ENCODE measurements around the gene CD1D. TPM values are rescaled to one million over a fixed set of nuclear protein-coding genes. Genes with fewer than 3 reads are reported as not detected.
A peak's percentile ranks its signal among the peaks of the same experiment; 100 is the strongest.
"Not testable (repeated sequence)": the region's sequence is repeated elsewhere in the genome, so short reads cannot be mapped to it uniquely, and the experiment has no call there.

CD1D gene
- total RNA-seq, 2 experiments from 2014 or later, result not detected

GRCh38 chr1:158203693-158204457 lies 23.2 kb downstream of the CD1D start:
- Mint-ChIP-seq H3K36me3 (ENCODE audit: low read depth) (no peaks in the 10 kb centered on the region), H3K4me3 (no peak overlapping the region), H3K27ac (no peak overlapping the region), H3K9me3 (ENCODE audit: insufficient read depth) (no peaks in the 10 kb centered on the region), H3K4me1 (ENCODE audit: low read depth) (no peaks in the 10 kb centered on the region), H3K27me3 (ENCODE audit: low read depth) (peaks cover 21% of the 10 kb centered on the region)
- POLR2A ChIA-PET, result no interaction called here
- DNase-seq, result peak; percentile 32
- CTCF ChIA-PET, result interaction anchor here (0.7 to 3.6 kb wide), 32 partner anchors 8 to 957 kb away, joined by 3 to 41 read pairs (median 4); partner anchors contain the start of genes AIM2, MNDA and OR10T2
- peak; percentile 76 for ATAC-seq

DNA sequence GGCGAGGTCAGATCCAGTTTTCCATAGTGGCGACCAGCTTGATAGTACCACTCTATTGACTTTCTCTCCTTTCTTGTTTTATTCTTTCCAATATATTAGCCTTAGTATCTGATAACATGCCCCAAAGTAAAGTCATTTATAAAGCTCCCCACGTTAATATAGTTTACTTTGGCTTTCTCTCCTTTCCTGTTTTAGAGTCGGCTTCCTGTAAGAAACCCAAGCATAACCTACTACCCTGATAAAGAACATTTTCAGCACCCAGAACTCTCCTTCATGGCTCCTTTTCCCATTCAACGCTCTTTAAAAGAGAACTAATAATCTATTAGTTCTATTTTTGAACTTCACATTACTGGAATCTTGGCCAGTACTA lies 23.7 kb downstream of the CD1D start:
- Mint-ChIP-seq H3K27ac (no peak overlapping the region), H3K36me3 (ENCODE audit: low read depth) (no peaks in the 10 kb centered on the region), H3K9me3 (ENCODE audit: insufficient read depth) (no peaks in the 10 kb centered on the region), H3K4me1 (ENCODE audit: low read depth) (no peaks in the 10 kb centered on the region), H3K4me3 (no peak overlapping the region), H3K27me3 (ENCODE audit: low read depth) (peaks cover 24% of the 10 kb centered on the region)
- ChIA-PET CTCF (interaction anchor here (0.9 to 3.6 kb wide), 28 partner anchors 7 to 884 kb away, joined by 3 to 41 read pairs (median 5); partner anchors contain the start of genes AIM2, MNDA and OR10T2), POLR2A (no interaction called here)
- ATAC-seq (no peak), DNase-seq (no peak)

DNA sequence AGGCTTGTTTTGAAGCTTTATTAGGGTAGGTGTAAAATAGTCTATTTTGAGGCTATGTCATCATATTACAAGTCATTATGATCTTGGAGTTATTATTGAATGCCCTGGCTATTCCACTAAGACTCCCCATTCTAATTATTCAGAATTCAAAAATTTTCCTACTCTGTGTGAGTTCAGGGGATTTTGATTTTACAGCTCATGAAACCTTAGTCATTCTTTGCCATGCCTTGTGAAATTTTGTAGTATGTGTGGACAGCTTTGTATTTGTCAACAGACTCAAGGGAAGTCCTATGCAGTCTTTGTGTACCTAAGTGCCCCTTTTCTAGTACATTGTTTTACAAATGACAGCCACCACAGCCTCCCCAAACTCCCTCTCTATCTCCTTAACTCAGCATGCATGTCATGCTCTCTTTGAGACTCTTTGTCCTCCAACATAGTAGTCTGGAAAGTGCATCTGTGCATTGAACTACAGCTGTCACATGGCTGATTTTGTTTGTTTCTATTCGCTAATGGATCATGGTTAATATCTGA lies 28.0 kb downstream of the CD1D start:
- ChIA-PET POLR2A (no interaction called here), CTCF (no interaction called here)
- no peak overlapping the region for H3K27ac Mint-ChIP-seq
- no peaks in the 10 kb centered on the region for H3K36me3 Mint-ChIP-seq (ENCODE audit: low read depth)
- H3K9me3 Mint-ChIP-seq (ENCODE audit: insufficient read depth), result no peaks in the 10 kb centered on the region
- DNase-seq (no peak), ATAC-seq (no peak)
- H3K4me1 Mint-ChIP-seq (ENCODE audit: low read depth), result no peaks in the 10 kb centered on the region
- peaks cover 29% of the 10 kb centered on the region for H3K27me3 Mint-ChIP-seq (ENCODE audit: low read depth)
- H3K4me3 Mint-ChIP-seq, result no peak overlapping the region

- ChIA-PET CTCF (interaction anchor here (1.8 kb wide), 1 partner anchor 9 kb away, joined by 8 read pairs; no protein-coding TSS in a partner anchor), POLR2A (no interaction called here)
- no peaks in the 10 kb centered on the region for H3K36me3 Mint-ChIP-seq (ENCODE audit: low read depth)
- ATAC-seq, result no peak
- no peak for DNase-seq
- H3K4me1 Mint-ChIP-seq (ENCODE audit: low read depth), result no peaks in the 10 kb centered on the region
- no peak overlapping the region for H3K27ac Mint-ChIP-seq
- no peaks in the 10 kb centered on the region for H3K9me3 Mint-ChIP-seq (ENCODE audit: insufficient read depth)
- peaks cover 18% of the 10 kb centered on the region for H3K27me3 Mint-ChIP-seq (ENCODE audit: low read depth)
- no peak overlapping the region for H3K4me3 Mint-ChIP-seq
Observed at GRCh38 chr1:158212320-158212719, 31.6 kb downstream of the CD1D start.

DNA sequence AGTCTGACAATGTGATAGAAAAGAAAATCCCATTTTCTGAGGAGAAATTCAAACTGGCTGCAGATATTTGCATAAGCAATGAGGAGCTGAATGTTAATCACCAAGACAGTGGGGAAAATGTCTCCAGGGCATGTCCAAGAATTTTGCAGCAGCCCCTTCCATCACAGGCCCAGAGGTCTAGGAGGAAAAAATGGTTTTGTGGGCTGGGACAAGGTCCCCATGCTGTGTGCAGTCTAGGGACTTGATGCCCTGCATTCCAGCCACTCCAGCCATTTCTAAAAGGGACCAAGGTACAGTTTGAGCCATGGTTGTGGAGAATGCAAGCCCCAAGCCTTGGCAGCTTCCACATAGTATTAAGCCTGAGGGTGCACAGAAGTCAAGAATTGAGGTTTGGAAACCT lies 42.8 kb downstream of the CD1D start:
- peaks cover 15% of the 10 kb centered on the region for H3K9me3 Mint-ChIP-seq (ENCODE audit: insufficient read depth)
- H3K27me3 Mint-ChIP-seq (ENCODE audit: low read depth); POLR2A ChIA-PET; H3K36me3 Mint-ChIP-seq (ENCODE audit: low read depth); H3K4me1 Mint-ChIP-seq (ENCODE audit: low read depth); CTCF ChIA-PET; ATAC-seq; H3K27ac Mint-ChIP-seq; H3K4me3 Mint-ChIP-seq; DNase-seq: not testable (repeated sequence)

DNA sequence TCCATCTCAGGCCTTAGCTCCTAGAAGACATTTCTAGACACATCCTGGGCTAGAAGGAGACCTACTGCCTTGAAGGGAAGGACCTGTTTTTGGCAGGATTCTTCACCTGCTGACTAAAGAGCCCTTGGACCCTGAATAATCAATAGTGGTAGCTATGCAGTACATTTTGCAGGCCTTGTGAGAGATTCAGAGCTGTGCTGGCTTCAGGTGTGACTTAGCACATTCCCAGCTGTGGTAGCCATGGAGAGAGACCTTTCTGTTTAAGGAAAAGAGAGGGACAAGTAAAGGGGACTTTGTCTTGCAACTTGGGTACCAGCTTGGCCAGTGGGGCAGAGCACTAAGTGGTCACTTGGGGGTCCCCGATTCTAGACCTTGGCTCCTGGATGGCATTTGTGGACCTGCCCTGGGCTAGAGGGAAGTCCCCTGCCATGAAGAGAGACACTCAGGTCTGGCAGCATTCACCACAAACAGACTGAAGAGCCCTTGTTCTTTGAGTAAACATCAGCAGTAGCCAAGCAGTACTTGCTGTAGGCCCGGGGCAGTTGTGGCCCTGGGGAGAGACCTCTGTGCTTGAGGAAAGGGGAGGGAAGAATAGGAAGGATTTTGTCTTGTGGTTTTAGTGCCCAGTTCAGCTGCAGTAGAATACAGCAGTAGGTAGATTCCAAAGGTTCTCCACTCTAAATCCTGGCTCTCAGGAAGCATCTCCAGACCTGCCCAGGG lies 47.4 kb downstream of the CD1D start:
- Mint-ChIP-seq H3K36me3 (ENCODE audit: low read depth) (no peaks in the 10 kb centered on the region), H3K4me3 (no peak overlapping the region), H3K9me3 (ENCODE audit: insufficient read depth) (peaks cover 8% of the 10 kb centered on the region), H3K27me3 (ENCODE audit: low read depth) (peaks cover 6% of the 10 kb centered on the region), H3K4me1 (ENCODE audit: low read depth) (no peaks in the 10 kb centered on the region), H3K27ac (no peak overlapping the region)
- no peak for ATAC-seq
- ChIA-PET POLR2A (no interaction called here), CTCF (interaction anchor here (1.4 kb wide), 1 partner anchor 23 kb away, joined by 4 read pairs; no protein-coding TSS in a partner anchor)
- DNase-seq, result no peak

Other genes starting within 250 kb of the CD1D start
- gene KIRREL1, start 187.2 kb upstream of the CD1D start, total RNA-seq, result not detected
- gene CD1A, start 73.5 kb downstream of the CD1D start, total RNA-seq, result under 1 TPM; 0.18 to 0.26 TPM
- not detected for gene CD1C, start 109.0 kb downstream of the CD1D start, total RNA-seq
- gene CD1B, start 150.6 kb downstream of the CD1D start, total RNA-seq, result not detected
- not detected for gene CD1E, start 173.0 kb downstream of the CD1D start, total RNA-seq
- not detected for gene OR10T2, start 218.6 kb downstream of the CD1D start, total RNA-seq
- not detected for gene OR10K2, start 245.3 kb downstream of the CD1D start, total RNA-seq